GM21390 (cell line): ENCODE data around the gene OR6K2.

ENCODE experiments used
- ATAC-seq: cut with Tn5 transposase; IDR thresholded peaks from one replicate; pipeline ENCODE4 v1.9.1; 2021; ENCODE audit not compliant: unreplicated experiment

The OR6K2 gene

DNA sequence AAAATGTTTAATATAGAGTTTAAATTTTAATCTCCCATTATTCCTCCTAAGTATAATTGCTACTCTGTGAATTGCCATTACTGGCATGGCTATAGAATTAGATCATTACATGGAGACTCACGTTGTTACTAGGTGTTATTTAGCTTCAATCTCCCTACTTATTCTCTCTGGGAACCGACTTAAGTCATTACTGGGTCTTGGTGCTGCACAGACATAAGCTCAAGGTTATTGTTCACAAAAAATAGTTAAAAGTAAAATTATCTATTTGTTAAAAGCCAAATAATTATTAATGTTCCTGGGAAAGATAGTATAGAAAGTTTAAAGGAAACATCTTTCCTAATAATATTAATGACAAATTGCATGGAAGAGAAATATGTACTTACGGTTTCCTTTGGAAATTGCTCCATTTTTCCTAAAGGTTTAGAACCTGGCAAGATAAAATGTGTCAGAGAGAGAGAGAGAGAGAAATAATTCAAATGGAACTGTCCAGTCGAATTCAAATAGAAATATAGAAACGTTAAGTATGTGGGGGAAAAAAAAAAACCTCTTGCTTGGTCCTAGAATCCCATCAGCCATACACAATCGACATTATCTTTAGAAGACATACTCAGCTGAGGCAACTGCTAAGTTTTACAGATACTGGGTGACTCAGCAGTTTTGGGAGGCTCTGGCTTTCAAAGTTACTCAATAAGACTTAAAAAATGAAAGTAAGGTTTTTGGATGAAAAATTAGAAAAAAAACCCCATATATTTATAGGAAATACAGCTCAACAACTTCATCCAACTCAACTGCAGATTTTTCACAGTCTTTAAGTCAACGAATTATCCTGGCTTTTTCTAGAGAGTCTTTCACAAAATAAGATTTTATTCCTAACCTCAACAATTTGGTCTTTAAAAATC, 14.1 kb downstream of the OR6K2 start, which contains the start of gene SPTA1:
SPTA1 (minus strand) TSS at position 605 of the 899 bp plus-strand sequence; CDS start at position 407, 198 bp downstream.
- no peak for ATAC-seq

DNA sequence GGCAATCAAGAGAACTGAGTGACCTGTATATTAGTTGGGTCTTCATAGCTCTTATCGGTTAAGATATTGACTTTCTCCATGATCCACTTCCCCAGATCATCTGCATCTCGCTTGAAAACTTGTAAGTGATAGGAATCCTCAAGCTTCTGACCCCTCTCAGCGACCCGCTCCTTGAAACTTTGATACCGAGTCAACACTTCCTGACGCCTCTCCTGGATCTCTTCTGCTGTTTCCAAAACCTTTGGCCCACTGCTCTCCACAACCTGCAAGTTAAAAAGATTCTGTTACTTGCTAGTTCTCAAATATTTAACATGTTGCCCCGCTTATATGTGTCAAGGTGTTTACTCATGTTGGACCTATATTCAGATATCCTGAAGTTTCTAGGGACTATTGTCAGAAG, 15.4 kb downstream of the OR6K2 start:
- ATAC-seq = no peak

DNA sequence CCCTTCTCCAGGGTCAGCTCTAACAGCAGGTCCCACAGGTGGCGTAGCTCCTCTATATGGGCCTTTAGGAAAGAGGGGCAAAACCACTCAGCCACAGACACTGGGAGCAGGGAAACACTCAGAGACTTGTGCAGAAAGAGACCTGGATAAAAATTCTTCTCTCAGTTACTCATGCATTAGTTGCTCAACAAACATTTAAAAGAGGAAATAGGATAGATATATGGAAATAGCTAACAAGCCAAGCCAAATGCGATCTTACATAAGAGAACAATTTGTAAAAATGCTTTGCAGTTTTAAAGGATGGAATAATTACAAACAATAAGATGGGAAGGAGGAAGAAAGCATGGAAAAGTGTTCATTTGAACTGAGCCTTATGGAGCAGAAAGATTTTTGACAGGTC, 18.8 kb downstream of the OR6K2 start:
- no peak for ATAC-seq

DNA sequence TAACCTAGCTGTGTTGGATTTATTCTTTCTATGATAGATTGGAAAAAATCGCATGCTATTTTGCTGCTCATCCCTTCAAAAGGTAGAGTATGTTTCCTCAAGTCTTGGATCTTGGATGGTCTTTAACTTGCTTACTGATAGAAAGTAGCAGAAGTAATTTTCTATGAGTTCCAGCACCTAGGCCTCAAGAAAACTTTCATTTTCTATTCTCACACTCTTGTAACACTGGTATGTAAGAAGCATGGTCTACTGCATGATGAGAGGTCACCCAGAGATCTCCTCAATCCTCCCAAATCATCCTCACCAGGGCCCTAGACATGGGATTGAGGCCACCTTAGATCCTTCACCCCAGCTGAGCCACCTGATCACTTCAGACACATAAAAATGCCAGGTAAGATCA, 21.2 kb downstream of the OR6K2 start:
- no peak for ATAC-seq

DNA sequence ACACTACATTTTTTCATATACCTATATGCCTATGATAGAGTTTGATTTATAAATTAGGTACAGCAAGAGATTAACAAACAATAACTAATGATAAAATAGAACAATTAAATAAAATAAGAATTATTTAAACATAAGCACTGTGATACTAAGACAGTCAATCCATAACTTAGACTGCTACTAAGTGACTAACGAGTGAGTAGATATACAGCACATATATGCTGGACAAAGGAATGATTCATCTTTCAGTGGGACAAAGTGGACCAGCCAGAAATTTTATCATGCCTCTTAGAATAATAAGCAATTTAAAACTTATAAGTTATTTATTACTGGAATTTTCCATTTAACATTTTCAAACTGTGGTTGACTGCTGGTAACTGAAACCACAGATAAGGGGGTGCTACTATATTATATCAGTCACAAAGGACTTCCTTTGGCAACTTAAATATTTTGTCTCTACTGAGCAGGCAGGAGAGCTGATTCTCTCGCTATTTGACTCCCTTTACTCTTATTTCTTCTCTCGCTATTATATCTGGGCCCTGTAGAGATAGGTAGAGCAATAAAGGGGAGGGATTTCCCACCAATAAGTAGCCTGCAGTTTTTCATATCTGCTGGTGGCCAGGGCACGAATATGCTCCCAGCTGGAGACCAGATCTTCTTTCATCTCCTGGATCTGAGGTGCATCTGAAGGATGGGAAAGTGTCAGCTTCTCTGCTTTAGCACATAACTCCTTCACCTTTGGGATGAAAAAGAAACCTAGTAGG, 24.7 kb downstream of the OR6K2 start:
- no peak for ATAC-seq

DNA sequence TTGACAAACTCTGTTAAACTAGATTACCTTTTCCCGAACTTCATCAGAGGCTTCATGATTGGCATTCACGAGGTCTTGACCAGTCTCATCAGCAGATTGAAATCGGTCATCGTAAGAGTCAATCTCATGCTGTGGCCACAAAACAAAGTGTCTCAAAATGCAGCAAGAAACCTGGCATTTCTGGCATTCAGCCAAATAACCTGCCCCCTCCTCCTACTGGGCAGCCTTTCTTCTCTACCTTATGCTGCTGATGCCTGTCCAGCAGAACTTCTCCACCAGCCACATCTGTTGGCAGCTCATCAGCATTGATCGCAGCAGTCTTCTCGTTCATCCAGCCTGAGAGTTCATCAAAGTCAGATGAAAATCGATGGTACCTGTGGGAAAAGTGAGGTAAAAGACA, 26.1 kb downstream of the OR6K2 start:
- no peak for ATAC-seq

DNA sequence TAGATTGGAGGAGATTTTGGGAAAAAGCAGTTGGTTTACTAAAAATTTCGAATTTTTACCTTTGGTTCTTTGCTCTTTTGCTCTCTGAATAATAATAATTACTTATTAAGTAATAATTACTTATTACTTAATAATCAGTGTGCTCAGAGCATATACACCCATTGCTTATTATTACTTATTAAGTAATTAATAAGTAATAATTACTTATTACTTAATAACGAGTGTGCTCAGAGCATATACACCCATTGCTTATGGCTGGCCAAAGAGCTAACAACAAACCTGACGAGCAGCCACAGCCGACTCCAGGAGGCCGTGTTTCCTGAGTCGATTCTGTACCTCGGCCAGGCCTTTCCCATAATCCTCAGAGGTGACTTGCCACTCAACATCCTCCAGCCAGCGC, 34.4 kb downstream of the OR6K2 start:
- ATAC-seq = no peak

DNA sequence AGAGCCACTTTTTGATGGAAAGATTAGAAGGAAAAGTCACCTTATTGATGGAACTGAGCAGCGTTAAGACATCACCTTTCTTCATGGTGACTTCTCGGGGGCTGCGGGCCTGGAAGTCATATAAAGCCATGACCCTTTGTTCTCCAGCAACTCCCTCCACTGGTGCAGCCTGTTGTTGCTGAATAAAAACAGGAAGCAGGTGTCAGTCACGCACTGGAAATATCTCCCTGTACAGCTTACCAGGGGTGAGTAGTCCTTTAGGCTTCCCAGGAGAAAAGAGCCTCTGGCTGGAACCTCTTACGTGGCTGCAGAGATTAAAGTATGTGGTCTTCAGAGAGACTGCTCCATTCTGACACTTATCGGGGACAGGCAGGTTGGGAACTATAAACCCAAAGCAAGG, 45.9 kb downstream of the OR6K2 start:
- ATAC-seq = no peak

DNA sequence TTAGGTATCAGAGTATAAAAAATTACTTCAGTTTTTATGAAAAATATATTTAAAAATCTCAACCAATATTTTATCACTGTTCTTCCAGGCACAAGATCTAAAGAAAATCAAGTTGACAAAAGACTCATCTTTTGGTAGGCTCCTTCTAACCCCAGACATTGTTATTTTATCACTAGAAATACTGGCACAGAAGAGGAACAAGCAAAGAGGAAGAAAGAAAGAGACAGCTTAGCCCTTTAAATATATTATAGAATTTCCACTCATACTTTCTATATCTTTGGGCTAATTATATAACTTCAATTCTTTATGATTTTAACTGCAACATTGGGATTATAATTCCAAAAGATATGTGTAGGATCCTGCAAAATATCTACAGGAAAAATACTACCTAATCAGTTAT, 46.4 kb downstream of the OR6K2 start:
- no peak for ATAC-seq

DNA sequence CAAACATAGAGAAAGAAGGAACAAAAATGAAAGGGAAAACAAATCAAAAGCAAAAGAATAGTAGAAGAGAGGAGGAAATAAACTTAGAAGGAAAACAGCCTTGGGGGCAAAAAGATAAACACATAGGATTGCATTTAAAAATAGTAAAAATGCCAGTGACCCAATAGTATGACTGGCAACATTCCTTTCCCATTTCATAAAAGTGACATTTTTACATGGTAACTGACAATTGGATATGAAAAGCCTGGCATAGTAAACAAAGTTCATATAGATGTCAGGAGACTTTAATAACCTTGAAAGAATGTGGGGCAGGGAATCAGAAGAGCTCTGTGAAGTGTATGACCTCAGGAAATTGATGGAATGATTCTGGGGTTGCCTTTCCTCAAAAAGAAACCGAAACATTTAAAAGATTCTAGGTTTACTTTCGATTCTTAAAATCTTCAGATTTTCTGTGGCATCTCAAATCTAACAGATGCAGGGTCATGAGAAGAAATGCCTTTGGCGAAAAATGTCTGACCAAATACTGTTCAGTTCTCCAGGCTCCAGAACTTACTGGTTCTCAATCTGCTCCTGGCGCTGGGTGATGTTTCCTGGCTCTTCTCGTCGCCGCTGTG, 47.6 kb downstream of the OR6K2 start:
- ATAC-seq = no peak
